HEK293 (cell line): ENCODE measurements around the gene PPFIA4.
A peak's percentile ranks its signal among the peaks of the same experiment; 100 is the strongest.

Experiments used
- ATF2 ChIP-seq: fragments of 450-650 bp; formaldehyde crosslinking; IDR thresholded peaks from 2 replicates; pipeline ENCODE4 v1.5.1; 2016; ENCODE audit warnings: missing biosample characterization, missing genetic modification characterization, low read depth
- KLF1 ChIP-seq: fragments of 450-650 bp; formaldehyde crosslinking; IDR thresholded peaks from 2 replicates; pipeline ENCODE4 v1.5.1; 2016; ENCODE audit warnings: missing biosample characterization, missing genetic modification characterization
- KLF7 ChIP-seq: fragments of 450-650 bp; formaldehyde crosslinking; IDR thresholded peaks from 2 replicates; pipeline ENCODE4 v1.5.1; 2016; ENCODE audit warnings: missing biosample characterization, missing genetic modification characterization, borderline replicate concordance
- PRDM10 ChIP-seq: fragments of 450-650 bp; formaldehyde crosslinking; IDR thresholded peaks from 2 replicates; pipeline ENCODE4 v1.5.1; 2016; ENCODE audit warnings: missing biosample characterization, missing genetic modification characterization
- WT1 ChIP-seq: fragments of 450-650 bp; formaldehyde crosslinking; IDR thresholded peaks from 2 replicates; pipeline ENCODE4 v1.5.1; 2016; ENCODE audit warnings: missing biosample characterization, missing genetic modification characterization
- YY2 ChIP-seq: fragments of 450-650 bp; formaldehyde crosslinking; IDR thresholded peaks from 2 replicates; pipeline ENCODE4 v1.5.1; 2016; ENCODE audit warnings: missing biosample characterization, missing genetic modification characterization
- ZBTB17 ChIP-seq: fragments of 450-650 bp; formaldehyde crosslinking; IDR thresholded peaks from 2 replicates; pipeline ENCODE4 v1.5.1; 2016; ENCODE audit warnings: missing biosample characterization, missing genetic modification characterization
- ZBTB44 ChIP-seq: fragments of 450-650 bp; IDR thresholded peaks from 2 replicates; pipeline ENCODE4 v1.5.1; 2018; ENCODE audit warnings: missing biosample characterization, mild to moderate bottlenecking, missing genetic modification characterization
- ZBTB48 ChIP-seq: fragments of 450-650 bp; formaldehyde crosslinking; IDR thresholded peaks from 2 replicates; pipeline ENCODE4 v1.5.1; 2016; ENCODE audit warnings: missing biosample characterization, missing genetic modification characterization
- ZFP69B ChIP-seq: fragments of 450-650 bp; formaldehyde crosslinking; IDR thresholded peaks from 2 replicates; pipeline ENCODE4 v1.5.1; 2016; ENCODE audit warnings: missing biosample characterization, missing genetic modification characterization
- ZNF114 ChIP-seq: fragments of 450-650 bp; formaldehyde crosslinking; IDR thresholded peaks from 2 replicates; pipeline ENCODE4 v1.5.0; 2017; ENCODE audit warnings: missing biosample characterization, missing genetic modification characterization
- ZNF2 ChIP-seq: fragments of 450-650 bp; formaldehyde crosslinking; IDR thresholded peaks from 2 replicates; pipeline ENCODE4 v1.5.1; 2016; ENCODE audit warnings: missing biosample characterization, missing genetic modification characterization
- ZNF280D ChIP-seq: fragments of 450-650 bp; formaldehyde crosslinking; IDR thresholded peaks from 2 replicates; pipeline ENCODE4 v1.5.1; 2016; ENCODE audit warnings: missing biosample characterization, missing genetic modification characterization
- ZNF335 ChIP-seq: fragments of 450-650 bp; formaldehyde crosslinking; conservative IDR thresholded peaks from 2 replicates; pipeline ENCODE4 v1.5.1; 2016; ENCODE audit warnings: missing biosample characterization, missing genetic modification characterization
- ZNF398 ChIP-seq: fragments of 450-650 bp; formaldehyde crosslinking; IDR thresholded peaks from 2 replicates; pipeline ENCODE4 v1.5.1; 2017; ENCODE audit warnings: missing biosample characterization, missing genetic modification characterization
- ZNF426 ChIP-seq: fragments of 450-650 bp; formaldehyde crosslinking; IDR thresholded peaks from 2 replicates; pipeline ENCODE4 v1.5.1; 2017; ENCODE audit warnings: missing biosample characterization, missing genetic modification characterization, mild to moderate bottlenecking, inconsistent platforms, moderate library complexity
- ZNF501 ChIP-seq: fragments of 450-650 bp; formaldehyde crosslinking; IDR thresholded peaks from 2 replicates; pipeline ENCODE4 v1.5.1; 2016; ENCODE audit warnings: missing biosample characterization, missing genetic modification characterization
- ZNF558 ChIP-seq: fragments of 450-650 bp; formaldehyde crosslinking; IDR thresholded peaks from 2 replicates; pipeline ENCODE4 v1.5.1; 2016; ENCODE audit warnings: missing biosample characterization, missing genetic modification characterization
- ZNF624 ChIP-seq: fragments of 450-650 bp; formaldehyde crosslinking; IDR thresholded peaks from 2 replicates; pipeline ENCODE4 v1.5.1; 2017; ENCODE audit warnings: missing biosample characterization, missing genetic modification characterization
- ZNF629 ChIP-seq: fragments of 450-650 bp; formaldehyde crosslinking; IDR thresholded peaks from 2 replicates; pipeline ENCODE4 v1.5.1; 2017; ENCODE audit warnings: missing biosample characterization, missing genetic modification characterization
- ZNF777 ChIP-seq: fragments of 450-650 bp; formaldehyde crosslinking; IDR thresholded peaks from 2 replicates; pipeline ENCODE4 v1.5.1; 2017; ENCODE audit warnings: missing biosample characterization, missing genetic modification characterization, borderline replicate concordance
- ZNF785 ChIP-seq: fragments of 450-650 bp; formaldehyde crosslinking; IDR thresholded peaks from 2 replicates; pipeline ENCODE4 v1.5.1; 2016; ENCODE audit warnings: missing biosample characterization, missing genetic modification characterization

Gene PPFIA4

GRCh38 chr1:203026031-203026665, at the start of gene PPFIA4 (continued):
- no peak for TF ChIP-seq ZNF785 (tag by site-specific recombination)
- TF ChIP-seq KLF7 (tag by site-specific recombination): no peak
- TF ChIP-seq ZNF629: no peak
- no peak for TF ChIP-seq ZNF426 (tag by site-specific recombination)
- TF ChIP-seq ZNF777 (tag by site-specific recombination): no peak
- no peak for TF ChIP-seq ATF2 (tag by site-specific recombination)
- TF ChIP-seq YY2 (tag by site-specific recombination): peak; percentile 50; the same call in 1 of the 2 replicates
- TF ChIP-seq ZBTB48 (tag by site-specific recombination): peak; percentile 43; the same call in 1 of the 2 replicates
- TF ChIP-seq ZNF501 (tag by site-specific recombination): peak; percentile 73
- peak; percentile 98 for TF ChIP-seq ZNF280D (tag by site-specific recombination)
- peak; percentile 40; the same call in 1 of the 2 replicates for TF ChIP-seq PRDM10 (tag by site-specific recombination)
- peak; percentile 80 for TF ChIP-seq ZNF335 (tag by site-specific recombination)
- peak; percentile 53; the same call in 1 of the 2 replicates for TF ChIP-seq ZBTB17 (tag by site-specific recombination)
- TF ChIP-seq ZBTB44 (tag by site-specific recombination): no peak
- TF ChIP-seq ZNF114: no peak
- no peak for TF ChIP-seq KLF1
- TF ChIP-seq ZNF624 (tag by site-specific recombination): no peak
- 0 out of 2 replicates have a peak, but pooled peaks have one; percentile 30 for TF ChIP-seq ZNF558 (tag by site-specific recombination)
- peak; percentile 28; the same call in 1 of the 2 replicates for TF ChIP-seq ZFP69B (tag by site-specific recombination)
- TF ChIP-seq ZNF398: no peak
- TF ChIP-seq WT1 (tag by site-specific recombination): no peak
- no peak for TF ChIP-seq ZNF2 (tag by site-specific recombination)
